DOHH2 (cell line): Measurements from ENCODE around the gene IGF1R.

Experiments used
- EZH2phosphoT487 ChIP-seq: fragments of 200-600 bp; sonication (generic); IDR thresholded peaks from 2 replicates; pipeline ENCODE4 v1.6.1; 2017; ENCODE audit warnings: borderline replicate concordance, mild to moderate bottlenecking, antibody characterized with exemption, low read length, moderate library complexity, mixed read lengths
- TF ChIP-seq, protein P1 (sequence below): fragments of 200-600 bp; sonication (generic); IDR thresholded peaks from one replicate; pipeline ENCODE4 v1.5.1; 2014; ENCODE audit warnings: antibody characterized with exemption, mild to moderate bottlenecking, low read depth, low read length; ENCODE audit not compliant: poor library complexity, severe bottlenecking

DNA sequence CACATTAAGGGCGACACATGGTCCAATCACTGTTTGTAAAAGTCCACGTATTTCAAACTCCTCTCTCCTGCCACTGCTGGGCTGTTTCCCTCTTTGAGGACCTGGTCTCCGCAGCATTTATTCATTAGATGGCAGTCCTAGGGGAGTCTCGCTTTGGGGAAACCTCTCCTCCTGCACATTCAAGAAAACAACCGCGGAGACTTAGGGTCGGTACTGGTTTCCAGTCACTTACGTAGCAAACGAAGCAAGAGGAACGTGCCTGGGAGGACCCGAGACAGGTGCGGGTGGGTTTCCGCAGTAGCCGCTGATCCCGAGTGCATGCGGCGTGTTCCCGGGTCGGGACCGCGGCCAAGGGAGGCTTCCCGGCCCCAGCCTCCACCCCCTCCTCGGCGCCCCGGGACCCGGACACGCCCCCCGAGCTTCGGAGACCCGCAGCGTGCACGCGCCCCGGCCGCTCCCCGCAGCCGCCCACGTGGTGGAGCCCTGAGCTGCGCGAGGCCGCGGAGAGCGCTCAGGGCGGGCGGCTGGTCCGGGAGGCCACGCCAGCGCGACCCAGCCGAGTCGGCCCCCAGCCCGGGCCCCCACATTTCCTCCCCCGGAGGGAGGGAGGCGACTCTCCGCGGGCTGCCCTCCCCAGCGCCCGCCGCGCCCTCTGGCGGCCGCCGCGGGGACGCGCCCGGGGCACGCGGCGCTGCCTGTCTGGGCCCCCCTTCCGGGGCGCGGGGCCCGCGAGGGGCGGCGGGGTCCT, 1.1 kb upstream of the IGF1R start:
- TF ChIP-seq, protein P1, sequence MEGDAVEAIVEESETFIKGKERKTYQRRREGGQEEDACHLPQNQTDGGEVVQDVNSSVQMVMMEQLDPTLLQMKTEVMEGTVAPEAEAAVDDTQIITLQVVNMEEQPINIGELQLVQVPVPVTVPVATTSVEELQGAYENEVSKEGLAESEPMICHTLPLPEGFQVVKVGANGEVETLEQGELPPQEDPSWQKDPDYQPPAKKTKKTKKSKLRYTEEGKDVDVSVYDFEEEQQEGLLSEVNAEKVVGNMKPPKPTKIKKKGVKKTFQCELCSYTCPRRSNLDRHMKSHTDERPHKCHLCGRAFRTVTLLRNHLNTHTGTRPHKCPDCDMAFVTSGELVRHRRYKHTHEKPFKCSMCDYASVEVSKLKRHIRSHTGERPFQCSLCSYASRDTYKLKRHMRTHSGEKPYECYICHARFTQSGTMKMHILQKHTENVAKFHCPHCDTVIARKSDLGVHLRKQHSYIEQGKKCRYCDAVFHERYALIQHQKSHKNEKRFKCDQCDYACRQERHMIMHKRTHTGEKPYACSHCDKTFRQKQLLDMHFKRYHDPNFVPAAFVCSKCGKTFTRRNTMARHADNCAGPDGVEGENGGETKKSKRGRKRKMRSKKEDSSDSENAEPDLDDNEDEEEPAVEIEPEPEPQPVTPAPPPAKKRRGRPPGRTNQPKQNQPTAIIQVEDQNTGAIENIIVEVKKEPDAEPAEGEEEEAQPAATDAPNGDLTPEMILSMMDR, result peak; percentile 31
- TF ChIP-seq EZH2phosphoT487, result no peak
